Fibroblast of villous mesenchyme (primary cell): ENCODE data around the gene ZNF212. TPM values are rescaled to one million over a fixed set of nuclear protein-coding genes. Genes with fewer than 3 reads are reported as not detected.
"Not testable (repeated sequence)": the region's sequence is repeated elsewhere in the genome, so short reads cannot be mapped to it uniquely, and the experiment has no call there.

Experiments used
- DNase-seq: peaks from one replicate; pipeline ENCODE4 v3.0.0-alpha.2; 2010; ENCODE audit warnings: low read depth
- H3K4me3 ChIP-seq: 2 replicates; pipeline ENCODE4 v1.5.1; 2011; ENCODE audit warnings: low read depth, mild to moderate bottlenecking, low read length
- total RNA-seq: library from RNA; depleted of rRNA; stranded (reverse); fragments of >200 nt; gene quantifications from 2 replicates; pipeline ENCODE4 v1.2.3, GENCODE V29; 2012
- TF ChIP-seq, protein P1 (sequence below): IDR thresholded peaks from 2 replicates; pipeline ENCODE4 v1.5.1; 2012; ENCODE audit warnings: low read depth, mild to moderate bottlenecking, low read length; ENCODE audit not compliant: insufficient read depth

ZNF212 gene
- total RNA-seq, 1 donor: 6.5 TPM

GRCh38 chr7:149240637-149241036 is 1.2 kb downstream of the ZNF212 start:
- peak overlapping the region; percentile 89 for H3K4me3 ChIP-seq
- TF ChIP-seq, protein P1, sequence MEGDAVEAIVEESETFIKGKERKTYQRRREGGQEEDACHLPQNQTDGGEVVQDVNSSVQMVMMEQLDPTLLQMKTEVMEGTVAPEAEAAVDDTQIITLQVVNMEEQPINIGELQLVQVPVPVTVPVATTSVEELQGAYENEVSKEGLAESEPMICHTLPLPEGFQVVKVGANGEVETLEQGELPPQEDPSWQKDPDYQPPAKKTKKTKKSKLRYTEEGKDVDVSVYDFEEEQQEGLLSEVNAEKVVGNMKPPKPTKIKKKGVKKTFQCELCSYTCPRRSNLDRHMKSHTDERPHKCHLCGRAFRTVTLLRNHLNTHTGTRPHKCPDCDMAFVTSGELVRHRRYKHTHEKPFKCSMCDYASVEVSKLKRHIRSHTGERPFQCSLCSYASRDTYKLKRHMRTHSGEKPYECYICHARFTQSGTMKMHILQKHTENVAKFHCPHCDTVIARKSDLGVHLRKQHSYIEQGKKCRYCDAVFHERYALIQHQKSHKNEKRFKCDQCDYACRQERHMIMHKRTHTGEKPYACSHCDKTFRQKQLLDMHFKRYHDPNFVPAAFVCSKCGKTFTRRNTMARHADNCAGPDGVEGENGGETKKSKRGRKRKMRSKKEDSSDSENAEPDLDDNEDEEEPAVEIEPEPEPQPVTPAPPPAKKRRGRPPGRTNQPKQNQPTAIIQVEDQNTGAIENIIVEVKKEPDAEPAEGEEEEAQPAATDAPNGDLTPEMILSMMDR: no peak
- DNase-seq: no peak

- no peak for DNase-seq
- TF ChIP-seq, protein P1: no peak
- H3K4me3 ChIP-seq: no peak overlapping the region
Observed at GRCh38 chr7:149241696-149242095, 2.2 kb downstream of the ZNF212 start.

- TF ChIP-seq, protein P1: no peak
- DNase-seq: no peak
Observed at GRCh38 chr7:149245244-149245643, 5.8 kb downstream of the ZNF212 start.

DNA sequence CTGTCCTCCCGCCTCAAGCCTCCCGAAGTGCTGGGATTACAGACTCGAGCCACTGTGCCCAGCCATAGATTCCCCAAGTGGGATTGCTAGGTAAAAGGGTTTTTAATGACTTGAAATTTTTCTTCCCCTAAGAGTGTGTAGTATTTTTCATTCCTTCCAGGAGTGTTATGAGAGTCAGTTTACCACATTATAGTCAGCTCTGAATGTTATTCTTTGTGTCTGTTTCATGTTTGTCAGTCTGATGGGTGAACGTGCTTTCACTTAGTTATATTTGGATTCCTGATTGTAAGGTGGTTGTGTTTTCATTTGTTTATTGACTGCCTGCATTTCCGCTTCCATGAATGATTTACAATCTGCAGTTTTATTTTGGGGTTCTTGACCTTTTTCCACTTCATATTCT is 6.3 kb downstream of the ZNF212 start:
- H3K4me3 ChIP-seq: no peak overlapping the region
- TF ChIP-seq, protein P1: no peak
- DNase-seq: peak; percentile 13

More at GRCh38 chr7:149245244-149245643, 5.8 kb downstream of the ZNF212 start:
- H3K4me3 ChIP-seq: no peak overlapping the region

- TF ChIP-seq, protein P1: no peak
- no peak overlapping the region for H3K4me3 ChIP-seq
- DNase-seq: no peak
Observed at GRCh38 chr7:149248777-149249176, 9.3 kb downstream of the ZNF212 start.

DNA sequence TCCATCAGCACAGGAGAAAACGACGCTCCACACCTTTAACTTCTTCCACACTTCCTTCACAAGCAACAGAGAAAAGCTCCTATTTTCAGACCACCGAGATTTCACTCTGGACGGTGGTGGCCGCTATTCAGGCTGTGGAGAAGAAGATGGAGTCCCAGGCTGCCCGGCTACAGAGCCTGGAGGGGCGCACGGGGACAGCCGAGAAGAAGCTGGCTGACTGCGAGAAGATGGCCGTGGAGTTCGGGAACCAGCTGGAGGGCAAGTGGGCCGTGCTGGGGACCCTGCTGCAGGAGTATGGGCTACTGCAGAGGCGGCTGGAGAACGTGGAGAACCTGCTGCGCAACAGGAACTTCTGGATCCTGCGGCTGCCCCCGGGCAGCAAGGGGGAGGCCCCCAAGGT is 10.7 kb downstream of the ZNF212 start:
- not testable (repeated sequence) for H3K4me3 ChIP-seq, DNase-seq

DNA sequence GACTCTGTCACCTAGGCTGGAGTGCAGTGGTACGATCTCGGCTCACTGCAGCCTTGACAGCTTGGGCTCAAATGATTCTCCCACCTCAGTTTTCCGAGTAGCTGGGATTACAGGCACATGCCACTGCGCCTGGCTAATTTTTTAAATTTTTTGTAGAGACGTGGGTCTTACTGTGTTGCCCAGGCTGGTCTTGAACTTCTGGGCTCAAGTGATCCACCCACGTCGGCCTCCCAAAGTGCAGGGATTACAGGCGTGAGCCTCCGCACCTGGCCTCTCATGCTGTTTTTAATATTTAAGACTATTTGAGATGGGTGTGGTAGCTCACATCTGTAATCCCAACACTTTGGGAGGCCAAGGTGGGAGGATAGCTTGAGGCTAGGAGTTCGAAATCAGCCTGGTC is 12.1 kb downstream of the ZNF212 start:
- not testable (repeated sequence) for DNase-seq, H3K4me3 ChIP-seq

GRCh38 chr7:149252378-149252777 is 12.9 kb downstream of the ZNF212 start:
- H3K4me3 ChIP-seq: no peak overlapping the region
- TF ChIP-seq, protein P1: no peak
- no peak for DNase-seq
